ENCODE results near the gene LENEP.
A peak's percentile ranks its signal among the peaks of the same experiment; 100 is the strongest.

The LENEP gene

GRCh38 chr1:155022136-155022926 is 28.9 kb downstream of the LENEP start:
- DNase-seq (ENCODE audit: insufficient read length, low spot score) (no peak), FAIRE-seq (no peak)
- no peak for TF ChIP-seq POLR2A (IDR thresholded peaks at IDR 0.05; ENCODE audit: low read depth, low read length)

DNA sequence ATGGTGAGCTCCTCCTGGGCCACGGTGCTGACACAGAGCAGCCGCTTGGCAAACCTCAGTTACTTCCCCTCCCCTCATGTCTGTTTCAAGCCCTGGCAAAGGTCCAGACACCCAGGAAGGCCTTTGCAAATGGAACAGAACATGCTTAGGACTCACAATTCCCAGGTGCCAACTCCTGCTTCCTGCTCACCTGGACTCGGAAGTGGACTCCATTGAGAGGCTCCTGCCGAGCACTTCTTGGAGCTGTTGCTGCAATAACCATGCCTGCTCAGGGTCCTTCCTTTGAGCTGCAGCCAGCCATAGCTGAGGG is 29.5 kb downstream of the LENEP start:
- FAIRE-seq (no peak), DNase-seq (ENCODE audit: insufficient read length, low spot score) (no peak)

DNA sequence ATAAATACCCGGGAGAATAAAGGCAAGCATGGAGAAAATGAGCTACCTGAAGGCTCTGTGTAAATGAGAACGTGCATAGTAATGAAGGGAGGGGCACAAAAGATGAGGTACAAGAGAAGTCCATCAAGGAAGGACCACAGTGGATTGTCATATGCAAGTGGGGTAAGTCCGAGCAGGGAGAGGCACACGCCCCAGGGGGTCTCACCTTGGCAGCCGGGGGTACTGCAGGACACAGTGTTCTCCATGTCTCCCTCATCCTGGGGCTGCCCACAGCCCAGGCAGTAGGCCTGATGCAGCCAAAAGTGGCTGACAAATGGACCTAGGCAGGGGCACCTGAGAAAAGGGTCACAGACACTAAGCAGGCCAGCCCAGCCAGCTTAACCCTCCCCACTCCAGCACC is 30.2 kb downstream of the LENEP start:
- FAIRE-seq: no peak
- no peak for DNase-seq (ENCODE audit: insufficient read length, low spot score)

More for the DNA sequence above, 29.5 kb downstream of the LENEP start:
- no peak for TF ChIP-seq POLR2A (IDR thresholded peaks at IDR 0.05; ENCODE audit: low read depth, low read length)

GRCh38 chr1:155024315-155024714 is 30.9 kb downstream of the LENEP start:
- TF ChIP-seq POLR2A (IDR thresholded peaks at IDR 0.05; ENCODE audit: low read depth, low read length): no peak
- FAIRE-seq (no peak), DNase-seq (ENCODE audit: insufficient read length, low spot score) (no peak)

More for the DNA sequence above, 30.2 kb downstream of the LENEP start:
- no peak for TF ChIP-seq POLR2A (IDR thresholded peaks at IDR 0.05; ENCODE audit: low read depth, low read length)

DNA sequence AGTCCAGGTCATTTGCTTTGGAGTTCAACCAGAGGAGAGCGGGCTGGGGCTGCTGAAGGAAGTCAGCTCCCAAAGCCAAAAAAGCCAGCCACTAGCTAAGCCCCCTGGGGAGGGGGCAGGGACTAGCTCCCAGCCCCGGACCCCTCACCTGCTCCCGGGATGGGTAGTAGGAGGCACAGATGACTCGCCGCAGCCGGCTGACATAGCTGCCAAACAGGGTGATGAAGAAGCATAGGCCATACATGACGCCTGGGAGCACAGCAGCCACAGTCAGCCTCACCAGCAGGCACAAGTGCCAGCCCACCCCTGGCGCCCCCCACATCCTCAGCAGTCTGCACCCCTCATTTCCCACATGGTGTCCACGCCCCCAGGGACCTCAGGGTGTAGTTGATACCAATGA is 32.8 kb downstream of the LENEP start:
- FAIRE-seq (no peak), DNase-seq (ENCODE audit: insufficient read length, low spot score) (no peak)
- no peak for TF ChIP-seq POLR2A (IDR thresholded peaks at IDR 0.05; ENCODE audit: low read depth, low read length)

GRCh38 chr1:155026588-155026987 is 33.2 kb downstream of the LENEP start:
- FAIRE-seq (no peak), DNase-seq (ENCODE audit: insufficient read length, low spot score) (peak; percentile 82)
- TF ChIP-seq POLR2A (IDR thresholded peaks at IDR 0.05; ENCODE audit: low read depth, low read length): no peak

DNA sequence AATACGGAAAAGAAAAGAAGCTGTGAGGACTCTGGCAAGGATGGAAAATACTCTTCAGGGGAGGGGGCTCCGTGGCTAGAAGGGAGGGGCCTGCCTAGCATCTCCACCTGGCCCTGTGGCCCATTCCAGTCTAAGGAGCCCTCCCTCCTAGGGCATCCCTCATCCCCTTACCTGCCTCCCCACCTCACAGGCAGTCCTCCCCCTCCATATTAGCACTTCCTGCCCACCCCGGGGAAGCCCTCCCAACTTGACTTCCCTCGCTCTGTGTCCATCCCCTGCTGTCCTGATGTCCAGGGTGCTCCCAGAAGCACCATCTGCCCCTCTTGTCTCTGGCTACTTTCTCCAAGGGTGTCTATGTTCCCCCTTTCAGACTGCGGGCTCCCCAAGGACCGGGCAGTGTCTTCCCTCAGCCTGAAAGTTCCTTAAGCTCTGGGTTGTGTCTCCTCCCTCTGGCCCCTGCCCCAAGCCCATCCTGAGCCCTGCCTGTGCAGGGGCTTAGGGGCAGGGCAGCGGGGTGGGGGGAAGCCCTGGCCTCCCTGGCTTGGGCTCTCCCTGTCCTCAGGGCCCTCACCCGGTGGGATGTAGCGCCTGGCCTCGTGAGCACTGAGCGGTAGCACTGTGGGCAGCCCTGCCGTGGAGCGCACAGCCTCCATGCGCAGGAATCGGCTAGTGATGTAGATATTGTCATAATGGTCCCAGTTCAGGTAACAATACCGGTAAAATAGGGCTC is 36.3 kb downstream of the LENEP start:
- FAIRE-seq (no peak), DNase-seq (ENCODE audit: insufficient read length, low spot score) (no peak)
- TF ChIP-seq POLR2A (IDR thresholded peaks at IDR 0.05; ENCODE audit: low read depth, low read length): no peak

DNA sequence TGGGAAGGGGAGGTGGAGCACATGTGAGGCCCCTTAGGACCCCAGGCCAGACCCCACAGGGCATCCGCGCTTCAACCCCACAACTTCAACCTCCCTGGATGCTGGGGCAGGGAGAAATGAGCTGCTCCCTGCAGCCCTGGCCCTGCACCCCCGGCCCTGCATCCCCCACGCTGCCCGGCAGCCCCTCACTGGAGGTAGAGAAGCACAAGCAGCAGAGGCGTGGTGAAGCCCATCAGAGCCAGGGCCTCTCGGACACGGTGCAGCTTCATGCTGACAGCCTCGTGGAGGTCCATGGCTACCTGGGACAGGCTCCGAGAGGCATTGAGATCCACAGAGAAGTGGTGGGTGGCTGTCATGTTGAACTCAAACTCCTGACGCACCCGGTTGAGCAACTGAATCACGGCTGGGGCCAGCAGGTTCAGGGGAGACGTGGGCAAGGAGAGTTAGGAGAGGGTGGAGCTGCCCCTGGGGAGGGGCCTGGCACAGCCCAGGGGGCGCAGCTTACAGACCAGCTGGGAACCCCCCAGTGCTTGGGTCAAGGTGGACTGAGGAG is 36.9 kb downstream of the LENEP start:
- no peak for DNase-seq (ENCODE audit: insufficient read length, low spot score)
- no peak for TF ChIP-seq POLR2A (IDR thresholded peaks at IDR 0.05; ENCODE audit: low read depth, low read length)
- FAIRE-seq: no peak

DNA sequence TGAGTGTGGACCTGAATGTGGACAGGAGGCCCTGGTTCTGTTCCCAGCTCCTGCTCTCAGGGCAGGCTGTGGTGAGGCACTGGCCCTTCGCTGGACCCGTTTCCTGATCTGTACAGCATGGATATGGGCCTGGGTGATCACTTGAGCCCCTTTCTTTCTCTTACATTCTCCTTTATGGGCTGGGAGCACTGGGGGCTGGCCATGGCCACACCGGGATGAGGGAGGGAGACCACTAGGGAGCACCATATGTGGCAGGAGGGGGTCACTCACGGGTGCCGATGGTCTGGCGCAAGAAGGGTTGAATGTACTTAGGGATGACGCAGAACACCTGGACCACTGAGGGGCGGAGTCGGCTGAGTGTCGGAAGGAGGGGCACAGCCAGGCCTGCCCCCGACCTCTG is 37.5 kb downstream of the LENEP start:
- FAIRE-seq (no peak), DNase-seq (ENCODE audit: insufficient read length, low spot score) (no peak)
- no peak for TF ChIP-seq POLR2A (IDR thresholded peaks at IDR 0.05; ENCODE audit: low read depth, low read length)

GRCh38 chr1:155032886-155033285 is 39.5 kb downstream of the LENEP start:
- TF ChIP-seq POLR2A (IDR thresholded peaks at IDR 0.05; ENCODE audit: low read depth, low read length): no peak
- FAIRE-seq: no peak

DNA sequence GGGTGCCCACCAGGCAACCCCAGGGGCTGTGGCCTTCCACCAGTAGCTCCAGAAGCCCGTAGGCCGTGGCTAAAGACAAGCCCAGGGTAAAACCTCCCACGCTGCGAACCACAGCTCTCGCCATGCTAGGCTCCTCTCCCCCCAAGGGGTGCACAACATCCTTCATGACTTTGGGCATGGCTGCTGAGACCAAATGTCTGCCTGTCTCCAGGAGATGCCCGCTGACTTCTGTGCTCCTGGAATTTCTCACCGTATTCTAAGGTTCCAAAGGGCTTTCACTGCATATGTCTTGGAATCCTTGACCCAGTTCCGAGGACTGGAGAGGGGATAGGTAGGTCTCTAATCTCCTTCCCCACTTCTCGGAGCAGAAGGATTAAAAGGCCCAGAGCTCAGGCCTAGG is 40.1 kb downstream of the LENEP start, which contains the start of the genes DCST1 and DCST2:
TSS of gene DCST1 (plus strand) at position 301 of the 400 bp plus-strand sequence. CDS start 213 bp downstream, outside the sequence.
TSS of gene DCST2 (minus strand) at position 258 of the 400 bp plus-strand sequence. CDS start at position 178, 80 bp downstream.
- FAIRE-seq (no peak), DNase-seq (ENCODE audit: insufficient read length, low spot score) (no peak)
- no peak for TF ChIP-seq POLR2A (IDR thresholded peaks at IDR 0.05; ENCODE audit: low read depth, low read length)

More at GRCh38 chr1:155032886-155033285, 39.5 kb downstream of the LENEP start:
- DNase-seq (ENCODE audit: insufficient read length, low spot score): no peak

DNA sequence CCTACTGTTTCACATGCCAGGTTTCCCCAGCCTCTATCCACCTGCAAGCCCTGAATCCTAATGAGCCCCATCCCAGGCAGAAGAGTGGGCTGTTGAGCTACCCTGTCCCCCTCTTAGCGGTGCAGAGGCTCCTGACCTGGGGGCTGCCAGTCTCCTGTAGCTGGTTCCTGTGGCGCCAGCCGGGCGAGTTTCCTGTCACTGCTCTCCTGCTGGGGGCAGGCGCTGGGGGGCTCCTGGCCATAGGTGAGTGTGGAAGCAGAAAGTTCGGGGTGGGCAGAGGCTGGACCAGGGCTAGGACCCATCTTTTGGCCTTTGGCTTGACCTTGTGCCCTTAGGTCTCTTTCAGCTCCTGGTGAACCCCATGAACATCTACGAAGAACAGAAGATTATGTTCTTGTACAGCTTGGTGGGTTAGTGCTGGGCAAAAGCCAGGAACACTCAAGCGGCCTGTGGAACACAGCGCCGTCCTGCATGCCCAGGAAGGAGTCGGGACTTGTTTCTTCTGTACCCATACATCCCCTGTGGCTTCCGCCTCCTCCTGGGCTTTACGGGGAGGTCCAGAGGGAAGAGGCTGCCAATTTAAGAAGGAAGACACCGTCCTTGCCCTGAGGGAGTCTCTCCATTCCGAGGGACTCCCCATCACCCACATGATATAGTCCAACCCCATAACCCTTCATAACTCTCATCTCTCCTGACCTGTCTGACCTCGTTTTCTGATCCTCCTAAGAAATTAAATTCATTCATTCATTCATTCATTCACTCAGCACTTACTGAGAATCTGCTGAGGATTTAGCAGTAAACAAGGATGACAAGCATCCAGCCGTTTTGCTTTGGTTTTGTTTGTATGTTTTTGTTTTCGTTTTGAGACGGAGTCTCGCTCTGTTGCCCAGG is 41.2 kb downstream of the LENEP start:
- FAIRE-seq (no peak), DNase-seq (ENCODE audit: insufficient read length, low spot score) (no peak)
- no peak for TF ChIP-seq POLR2A (IDR thresholded peaks at IDR 0.05; ENCODE audit: low read depth, low read length)

- no peak for DNase-seq (ENCODE audit: insufficient read length, low spot score)
Measured at GRCh38 chr1:155035936-155036335, 42.5 kb downstream of the LENEP start.

More at GRCh38 chr1:155035936-155036335, 42.5 kb downstream of the LENEP start:
- no peak for TF ChIP-seq POLR2A (IDR thresholded peaks at IDR 0.05; ENCODE audit: low read depth, low read length)
- FAIRE-seq: no peak
